HG02943 (cell line): ENCODE measurements around the gene DAB1.

Experiments
- ATAC-seq: cut with Tn5 transposase; IDR thresholded peaks from one replicate; pipeline ENCODE4 v1.9.1; 2021; ENCODE audit warnings: mild to moderate bottlenecking, low read depth, moderate library complexity; ENCODE audit not compliant: unreplicated experiment

The DAB1 gene

GRCh38 chr1:56967900-56968832, 455.7 kb downstream of the DAB1 start:
- no peak for ATAC-seq

- no peak for ATAC-seq
Measured at GRCh38 chr1:56967355-56967754, 456.5 kb downstream of the DAB1 start.

- ATAC-seq, result no peak
Measured at GRCh38 chr1:56966698-56966999, 457.2 kb downstream of the DAB1 start.

- no peak for ATAC-seq
Measured at GRCh38 chr1:56965916-56966697, 457.8 kb downstream of the DAB1 start, which contains the start of gene C8B. Gene C8B, minus strand, starts transcription at chr1:56966015. Its CDS starts 67 bp downstream, at chr1:56965948.

GRCh38 chr1:56965191-56965590, 458.7 kb downstream of the DAB1 start:
- ATAC-seq, result no peak

- ATAC-seq, result no peak
Measured at GRCh38 chr1:56964349-56965017, 459.4 kb downstream of the DAB1 start.

- ATAC-seq, result no peak
Measured at GRCh38 chr1:56963667-56964066, 460.2 kb downstream of the DAB1 start.

GRCh38 chr1:56961426-56961825, 462.4 kb downstream of the DAB1 start:
- ATAC-seq, result no peak

- no peak for ATAC-seq
Measured at GRCh38 chr1:56958526-56958925, 465.3 kb downstream of the DAB1 start.

- ATAC-seq, result no peak
Measured at GRCh38 chr1:56957931-56958330, 465.9 kb downstream of the DAB1 start.

- ATAC-seq, result no peak
Measured at GRCh38 chr1:56954664-56955063, 469.2 kb downstream of the DAB1 start.

GRCh38 chr1:56953386-56953785, 470.5 kb downstream of the DAB1 start:
- ATAC-seq, result no peak

GRCh38 chr1:56952501-56952900, 471.4 kb downstream of the DAB1 start:
- no peak for ATAC-seq

GRCh38 chr1:56948403-56949023, 475.3 kb downstream of the DAB1 start:
- ATAC-seq, result no peak
